Memory B cell (primary cell): Measurements from ENCODE around the gene ZNF276.
"Not testable (repeated sequence)": the region's sequence is repeated elsewhere in the genome, so short reads cannot be mapped to it uniquely, and the experiment has no call there.

Experiments
- ATAC-seq: fragments of 150-1000 bp; cut with Tn5 transposase; 2 replicates; pipeline ENCODE4 v1.10.0; 2021; ENCODE audit warnings: low read depth, mild to moderate bottlenecking, moderate library complexity
- DNase-seq, 2 donors: peaks; one replicate each; pipeline ENCODE4 v3.0.0; 2022; ENCODE audit warnings: low spot score in 2 of 2
- H3K27ac Mint-ChIP-seq: one replicate; pipeline ENCODE4 v1.8.0; 2022; ENCODE audit warnings: mild to moderate bottlenecking, moderate library complexity, mixed read lengths
- H3K27me3 Mint-ChIP-seq: one replicate; pipeline ENCODE4 v1.8.0; 2022; ENCODE audit warnings: mixed read lengths
- H3K36me3 Mint-ChIP-seq: one replicate; pipeline ENCODE4 v1.8.0; 2022; ENCODE audit warnings: mild to moderate bottlenecking, mixed read lengths
- H3K4me1 Mint-ChIP-seq: one replicate; pipeline ENCODE4 v1.8.0; 2022; ENCODE audit warnings: mixed read lengths
- H3K4me3 Mint-ChIP-seq: one replicate; pipeline ENCODE4 v1.8.0; 2022; ENCODE audit warnings: mild to moderate bottlenecking, moderate library complexity, mixed read lengths
- H3K9me3 Mint-ChIP-seq: one replicate; pipeline ENCODE4 v1.8.0; 2022; ENCODE audit warnings: mixed read lengths

ZNF276 gene

DNA sequence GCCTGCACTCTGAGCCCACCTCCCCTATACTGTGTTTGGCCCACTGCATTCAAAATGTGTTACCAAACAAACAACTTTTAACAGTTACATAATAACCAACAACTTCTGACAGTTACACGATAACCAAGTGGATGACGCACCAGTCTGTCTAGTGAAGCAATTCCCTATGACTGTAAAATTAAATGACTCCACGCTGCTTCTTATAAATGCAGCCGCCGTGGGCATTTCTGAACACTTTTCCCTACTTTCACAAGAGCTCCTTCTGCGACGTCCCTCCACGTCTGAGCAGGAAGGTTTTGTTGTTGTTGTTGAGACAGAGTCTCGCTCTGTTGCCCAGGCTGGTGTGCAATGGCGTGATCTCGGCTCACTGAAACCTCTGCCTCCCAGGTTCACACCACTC is 27.6 kb downstream of the ZNF276 start:
- no peaks in the 10 kb centered on the region for H3K27me3 Mint-ChIP-seq
- no peak for ATAC-seq
- H3K36me3 Mint-ChIP-seq: peaks cover 5% of the 10 kb centered on the region
- no peak for DNase-seq
- H3K4me1 Mint-ChIP-seq: peaks cover 4% of the 10 kb centered on the region
- H3K4me3 Mint-ChIP-seq: no peak overlapping the region
- no peaks in the 10 kb centered on the region for H3K9me3 Mint-ChIP-seq
- no peak overlapping the region for H3K27ac Mint-ChIP-seq

DNA sequence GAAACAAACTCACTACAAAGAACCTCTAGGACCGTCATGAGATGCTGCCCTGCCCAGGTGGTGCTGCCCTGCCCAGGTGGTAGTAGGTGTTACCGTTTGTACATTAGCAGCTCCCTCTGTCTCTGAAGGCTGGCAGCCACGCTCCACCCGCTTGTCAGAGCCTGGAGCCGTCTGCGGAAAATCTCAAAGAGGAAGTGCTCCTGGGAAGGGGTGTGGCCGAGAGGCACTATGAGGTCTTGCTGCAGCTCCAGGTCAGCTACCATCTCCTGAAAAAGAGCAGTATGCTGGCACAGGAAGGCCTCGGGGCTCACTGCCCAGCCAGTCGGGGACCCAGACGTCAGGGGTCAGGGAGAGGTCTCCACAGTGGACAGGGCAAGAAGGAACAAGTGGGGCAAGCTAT is 28.3 kb downstream of the ZNF276 start:
- H3K4me1 Mint-ChIP-seq: peaks cover 6% of the 10 kb centered on the region
- no peaks in the 10 kb centered on the region for H3K27me3 Mint-ChIP-seq
- no peak for DNase-seq
- no peak overlapping the region for H3K4me3 Mint-ChIP-seq
- peaks cover 5% of the 10 kb centered on the region for H3K36me3 Mint-ChIP-seq
- H3K9me3 Mint-ChIP-seq: no peaks in the 10 kb centered on the region
- ATAC-seq: peak; percentile 64
- peak overlapping the region; percentile 30 for H3K27ac Mint-ChIP-seq

DNA sequence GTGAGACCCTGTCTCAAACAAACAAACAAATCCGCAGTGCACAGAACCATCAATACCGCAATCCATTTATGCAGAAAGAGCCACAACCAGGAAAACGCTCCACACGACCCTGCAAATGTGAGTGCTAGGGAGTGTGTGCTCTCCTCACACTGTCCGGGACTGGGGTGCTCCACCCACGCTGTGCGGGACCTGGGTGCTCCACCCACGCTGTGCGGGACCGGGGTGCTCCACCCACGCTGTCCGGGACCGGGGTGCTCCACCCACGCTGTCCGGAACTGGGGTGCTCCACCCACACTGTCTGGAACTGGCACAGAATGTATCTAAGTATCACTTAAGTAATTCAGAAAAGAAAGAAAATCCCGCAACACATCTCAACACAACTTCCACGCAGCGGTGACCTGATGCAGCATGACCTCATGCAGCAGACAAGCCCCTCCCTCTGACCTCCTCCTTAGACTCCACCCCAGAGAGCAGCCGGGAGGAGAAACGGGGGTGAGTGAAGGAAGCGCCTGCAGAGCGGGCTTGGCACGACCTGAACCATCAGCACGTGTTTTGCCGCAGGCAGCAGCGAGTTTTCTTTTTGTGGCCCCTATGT is 38.5 kb downstream of the ZNF276 start:
- H3K9me3 Mint-ChIP-seq: no peaks in the 10 kb centered on the region
- H3K4me1 Mint-ChIP-seq: peaks cover 24% of the 10 kb centered on the region
- H3K36me3 Mint-ChIP-seq: peaks cover 17% of the 10 kb centered on the region
- DNase-seq: no peak
- ATAC-seq: no peak
- no peak overlapping the region for H3K27ac Mint-ChIP-seq
- no peaks in the 10 kb centered on the region for H3K27me3 Mint-ChIP-seq
- no peak overlapping the region for H3K4me3 Mint-ChIP-seq

DNA sequence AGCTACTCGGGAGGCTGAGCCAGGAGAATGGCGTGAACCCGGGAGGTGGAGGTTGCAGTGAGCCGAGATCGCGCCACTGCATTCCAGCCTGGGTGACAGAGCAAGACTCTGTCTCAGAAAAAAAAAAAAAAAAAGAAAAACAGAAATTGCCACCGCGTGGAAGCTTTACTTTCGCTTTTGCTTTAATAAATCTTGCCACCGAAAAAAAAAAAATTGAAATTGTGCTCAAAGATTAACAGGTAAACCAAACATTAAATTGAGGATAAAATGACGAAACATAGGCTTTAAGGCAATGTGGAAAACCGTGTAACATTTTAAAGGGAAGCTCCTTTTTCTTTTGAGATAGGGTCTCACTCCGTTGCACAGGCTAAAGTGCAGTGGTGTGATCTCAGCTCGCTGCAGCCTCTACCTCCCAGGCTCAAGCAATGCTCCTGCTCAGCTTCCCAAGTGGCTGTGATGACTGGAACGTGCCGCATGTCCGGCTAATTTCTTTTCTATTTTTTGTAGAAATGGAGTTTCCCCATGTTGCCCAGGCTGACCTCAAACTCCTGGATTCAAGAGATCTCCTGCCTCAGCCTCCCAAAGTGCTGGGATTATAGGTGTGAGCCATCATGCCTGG is 40.1 kb downstream of the ZNF276 start:
- Mint-ChIP-seq H3K4me3 (peak overlapping the region; percentile 83), H3K27ac (peak overlapping the region; percentile 71), H3K4me1 (peaks cover 29% of the 10 kb centered on the region), H3K36me3 (peaks cover 13% of the 10 kb centered on the region), H3K27me3 (no peaks in the 10 kb centered on the region), H3K9me3 (no peaks in the 10 kb centered on the region)
- DNase-seq: no peak
- no peak for ATAC-seq

DNA sequence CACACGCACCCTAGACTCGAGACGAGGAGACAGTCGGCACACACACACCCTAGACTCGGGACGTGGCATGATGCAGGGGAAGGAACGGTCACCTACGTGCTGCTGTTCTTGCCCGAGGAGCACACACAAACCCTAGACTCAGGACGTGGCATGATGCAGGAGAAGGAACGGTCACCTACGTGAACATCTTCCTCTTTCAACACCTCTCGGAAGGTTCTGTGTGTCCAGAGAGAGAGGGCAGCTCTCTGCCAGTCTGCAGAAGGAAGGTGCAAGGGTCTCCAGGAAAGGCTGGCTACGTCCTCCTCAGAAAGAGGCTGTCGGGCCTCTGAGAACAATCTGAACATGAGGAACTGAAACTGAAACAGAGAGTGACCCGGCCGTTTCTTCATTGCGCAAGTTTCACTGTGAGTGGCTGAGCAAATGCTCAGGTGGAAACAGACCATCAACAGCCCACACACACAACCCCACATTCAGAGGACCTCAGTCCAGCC is 43.4 kb downstream of the ZNF276 start:
- peak; percentile 56 to 58 for DNase-seq

DNA sequence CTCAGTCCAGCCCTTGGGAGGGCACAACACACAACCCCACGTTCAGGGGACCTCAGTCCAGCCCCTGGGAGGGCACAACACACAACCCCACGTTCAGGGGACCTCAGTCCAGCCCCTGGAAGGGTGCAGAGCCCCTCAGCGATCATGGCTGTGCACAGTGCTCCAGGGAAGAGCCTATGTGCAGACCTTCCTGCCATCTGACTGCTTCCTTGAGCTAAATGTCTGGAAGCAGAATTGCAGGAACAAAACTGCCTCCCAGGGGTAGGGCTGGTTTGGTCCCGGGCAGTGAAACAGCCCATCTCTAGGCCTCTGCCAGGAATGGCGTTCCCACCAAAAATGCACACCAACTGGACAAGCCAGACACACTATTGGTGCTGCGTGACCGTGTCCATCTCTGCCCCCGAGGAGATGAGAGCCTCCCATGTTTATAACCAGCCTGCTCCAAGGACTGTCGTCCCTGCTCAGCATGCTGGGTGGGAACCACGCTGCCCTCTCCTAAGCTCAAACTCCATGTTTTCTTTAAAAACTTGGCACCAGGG is 44.0 kb downstream of the ZNF276 start:
- H3K4me1 Mint-ChIP-seq: peaks cover 26% of the 10 kb centered on the region
- H3K27me3 Mint-ChIP-seq: no peaks in the 10 kb centered on the region
- H3K36me3 Mint-ChIP-seq: peaks cover 5% of the 10 kb centered on the region
- peak overlapping the region; percentile 98 for H3K4me3 Mint-ChIP-seq
- no peaks in the 10 kb centered on the region for H3K9me3 Mint-ChIP-seq
- no peak for DNase-seq
- H3K27ac Mint-ChIP-seq: peak overlapping the region; percentile 97
- no peak for ATAC-seq

More for the DNA sequence above, 43.4 kb downstream of the ZNF276 start:
- H3K27me3 Mint-ChIP-seq: no peaks in the 10 kb centered on the region
- peak overlapping the region; percentile 98 for H3K4me3 Mint-ChIP-seq
- H3K9me3 Mint-ChIP-seq: no peaks in the 10 kb centered on the region
- H3K4me1 Mint-ChIP-seq: peaks cover 29% of the 10 kb centered on the region
- peak overlapping the region; percentile 97 for H3K27ac Mint-ChIP-seq
- peak; percentile 95 for ATAC-seq
- H3K36me3 Mint-ChIP-seq: peaks cover 5% of the 10 kb centered on the region

DNA sequence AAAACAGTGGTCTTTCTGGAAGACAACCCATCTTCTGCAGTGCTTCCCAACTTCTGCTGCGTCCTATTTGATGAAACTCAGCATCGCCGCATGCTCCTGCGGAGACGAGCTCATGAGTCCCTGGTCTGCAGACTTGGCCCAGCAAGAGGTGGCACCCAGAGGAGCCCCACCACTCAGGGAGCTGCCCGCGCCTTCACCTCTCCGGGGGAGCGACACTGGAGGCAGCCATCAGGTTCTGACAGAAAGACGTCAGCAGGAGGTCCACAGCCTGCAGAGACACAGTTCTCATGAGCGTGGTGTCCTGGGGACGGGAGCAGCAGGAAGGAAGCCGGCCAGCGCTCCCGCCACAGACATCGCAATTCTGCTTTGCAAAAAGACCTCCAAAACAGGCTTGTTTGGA is 49.0 kb downstream of the ZNF276 start:
- Mint-ChIP-seq H3K4me1 (peaks cover under 1% of the 10 kb centered on the region), H3K4me3 (no peak overlapping the region)
- no peak for ATAC-seq

DNA sequence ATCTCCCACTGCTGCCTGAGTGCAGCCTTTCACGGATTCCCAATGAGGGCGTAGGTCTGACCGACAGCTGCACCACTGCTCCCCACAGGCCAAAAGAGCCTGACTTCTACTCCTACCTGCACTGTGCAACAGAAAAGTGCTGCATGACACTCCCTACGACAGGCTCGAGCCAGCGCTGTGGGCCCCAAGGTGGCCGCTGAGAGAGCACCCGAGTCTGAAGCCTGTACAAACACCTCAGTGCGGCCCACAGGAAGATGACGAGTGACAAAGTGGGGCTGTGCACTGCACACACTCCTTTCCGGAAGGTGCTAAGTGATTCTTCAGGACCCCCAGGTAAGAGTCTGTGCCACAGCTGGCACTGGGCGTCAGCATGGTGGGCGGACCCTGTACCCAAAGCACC is 53.9 kb downstream of the ZNF276 start:
- Mint-ChIP-seq H3K36me3 (no peaks in the 10 kb centered on the region), H3K27ac (no peak overlapping the region), H3K4me1 (no peaks in the 10 kb centered on the region), H3K4me3 (no peak overlapping the region), H3K9me3 (no peaks in the 10 kb centered on the region), H3K27me3 (no peaks in the 10 kb centered on the region)
- no peak for DNase-seq
- ATAC-seq: no peak

More for the DNA sequence above, 49.0 kb downstream of the ZNF276 start:
- H3K9me3 Mint-ChIP-seq: no peaks in the 10 kb centered on the region
- H3K27me3 Mint-ChIP-seq: no peaks in the 10 kb centered on the region
- DNase-seq: no peak
- no peak overlapping the region for H3K27ac Mint-ChIP-seq
- no peaks in the 10 kb centered on the region for H3K36me3 Mint-ChIP-seq

DNA sequence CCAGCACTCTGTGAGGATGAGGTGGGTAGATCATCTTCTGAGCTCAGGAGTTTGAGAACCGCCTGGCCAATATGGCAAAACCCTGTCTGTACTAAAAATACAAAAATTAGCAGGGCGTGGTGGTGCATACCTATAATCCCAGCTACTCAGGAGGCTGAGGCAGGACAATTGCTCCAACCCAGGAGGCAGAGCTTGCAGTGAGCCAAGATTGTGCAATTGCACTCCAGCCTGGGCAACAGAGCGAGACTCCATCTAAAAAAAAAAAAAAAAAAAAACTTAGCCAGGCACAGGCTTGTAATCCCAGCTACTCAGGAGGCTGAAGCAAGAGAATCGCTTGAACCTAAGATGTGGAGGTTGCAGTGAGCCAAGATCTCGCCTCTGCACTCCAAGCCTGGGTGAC is 56.9 kb downstream of the ZNF276 start:
- not testable (repeated sequence) for H3K36me3 Mint-ChIP-seq, DNase-seq, ATAC-seq, H3K4me3 Mint-ChIP-seq, H3K27ac Mint-ChIP-seq, H3K27me3 Mint-ChIP-seq, H3K9me3 Mint-ChIP-seq, H3K4me1 Mint-ChIP-seq

DNA sequence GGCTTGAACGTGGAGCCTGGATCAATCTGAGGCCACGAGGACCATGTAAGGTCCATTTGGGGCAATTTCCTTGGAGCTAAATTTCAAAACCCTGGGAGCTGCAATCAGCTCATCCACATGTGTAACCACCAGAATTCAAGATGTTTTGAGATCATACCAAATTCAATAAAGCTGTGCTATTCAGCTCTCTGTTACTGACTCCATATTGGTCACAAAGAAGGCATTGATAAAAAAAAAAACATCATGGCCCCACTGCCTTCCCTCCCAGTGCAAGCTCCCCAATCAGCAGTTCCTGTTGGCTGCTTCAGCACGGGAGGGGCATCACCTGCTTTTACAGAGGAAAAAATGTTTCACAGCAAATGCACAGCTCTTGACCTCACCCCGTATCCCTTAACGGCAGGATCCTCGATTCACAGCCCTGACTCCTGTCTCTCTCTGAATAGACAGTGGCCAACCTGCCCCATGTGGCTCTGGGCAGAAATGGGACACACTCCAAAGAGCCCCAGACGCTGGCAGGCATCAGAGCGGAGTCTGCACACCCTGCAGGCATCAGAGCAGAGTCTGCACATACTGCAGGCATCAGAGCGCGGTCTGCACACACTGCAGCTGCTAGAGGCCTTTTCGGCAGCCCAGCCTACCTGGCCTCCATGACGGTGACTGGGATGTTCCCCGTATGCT is 58.0 kb downstream of the ZNF276 start:
- Mint-ChIP-seq H3K36me3 (no peaks in the 10 kb centered on the region), H3K9me3 (no peaks in the 10 kb centered on the region), H3K4me1 (no peaks in the 10 kb centered on the region), H3K27ac (no peak overlapping the region), H3K4me3 (no peak overlapping the region), H3K27me3 (no peaks in the 10 kb centered on the region)
- no peak for DNase-seq
- no peak for ATAC-seq

DNA sequence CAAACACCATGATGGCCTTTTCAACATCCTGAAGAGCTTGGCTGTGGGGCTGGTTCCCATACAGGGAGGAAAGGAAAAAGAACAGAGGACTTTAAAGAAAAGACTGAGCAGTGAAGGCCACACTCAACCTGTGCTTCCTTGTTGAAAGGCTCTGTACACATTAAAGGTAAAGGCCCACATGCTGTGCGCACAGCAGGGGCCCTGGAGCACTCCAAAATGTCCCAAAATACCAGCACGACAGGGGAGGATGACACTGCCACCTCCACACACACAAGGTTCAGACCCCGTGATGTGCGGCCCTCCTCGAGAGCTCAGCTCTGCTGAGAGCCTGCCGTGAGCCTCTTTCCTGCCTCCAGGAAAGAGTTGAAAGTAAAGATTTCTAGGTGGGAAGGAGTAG is 58.6 kb downstream of the ZNF276 start:
- Mint-ChIP-seq H3K4me1 (no peaks in the 10 kb centered on the region), H3K27ac (no peak overlapping the region), H3K9me3 (no peaks in the 10 kb centered on the region), H3K4me3 (no peak overlapping the region), H3K27me3 (no peaks in the 10 kb centered on the region), H3K36me3 (no peaks in the 10 kb centered on the region)
- no peak for DNase-seq
- ATAC-seq: no peak

DNA sequence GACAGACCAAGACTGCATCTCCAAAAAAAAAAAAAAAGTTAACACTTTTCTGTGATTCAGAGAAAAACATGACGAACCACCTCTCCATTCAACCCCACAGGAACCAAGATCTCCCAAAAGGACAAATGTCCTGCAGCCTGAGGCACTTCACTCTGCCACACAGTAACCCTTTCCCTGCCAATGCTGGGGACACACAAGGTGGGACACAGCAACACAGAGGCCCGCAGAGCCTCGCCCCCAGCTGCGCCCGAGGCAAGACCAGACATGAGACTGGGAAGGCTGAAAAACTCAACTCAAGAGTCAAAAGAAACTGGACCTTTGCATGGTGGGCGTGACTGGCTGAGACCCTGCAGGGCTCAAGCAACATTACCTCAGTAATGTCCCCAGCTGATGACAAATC is 61.2 kb downstream of the ZNF276 start:
- H3K9me3 Mint-ChIP-seq: no peaks in the 10 kb centered on the region
- H3K4me3 Mint-ChIP-seq: no peak overlapping the region
- H3K27ac Mint-ChIP-seq: no peak overlapping the region
- H3K36me3 Mint-ChIP-seq: no peaks in the 10 kb centered on the region
- DNase-seq (no peak), ATAC-seq (no peak)
- H3K27me3 Mint-ChIP-seq: no peaks in the 10 kb centered on the region
- no peaks in the 10 kb centered on the region for H3K4me1 Mint-ChIP-seq

DNA sequence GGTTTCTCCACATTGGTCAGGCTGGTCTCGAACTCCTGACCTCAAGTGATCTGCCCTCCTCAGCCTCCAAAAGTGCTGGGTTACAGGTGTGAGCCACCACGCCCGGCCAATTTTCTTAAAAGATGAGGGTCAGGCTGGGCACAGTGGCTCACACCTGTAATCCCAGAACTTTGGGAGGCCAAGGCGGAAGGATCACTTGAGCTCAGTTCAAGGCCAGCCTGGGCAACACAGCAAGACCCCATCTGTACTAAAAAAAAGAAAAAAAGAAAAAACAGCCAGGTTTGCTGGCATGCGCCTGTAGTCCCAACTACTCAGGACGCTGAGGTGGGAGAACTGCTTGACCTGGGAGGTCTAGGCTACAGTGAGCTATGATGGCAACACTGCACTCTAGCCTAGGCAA is 62.6 kb downstream of the ZNF276 start:
- H3K27ac Mint-ChIP-seq, H3K27me3 Mint-ChIP-seq, DNase-seq, H3K9me3 Mint-ChIP-seq, H3K4me3 Mint-ChIP-seq, H3K36me3 Mint-ChIP-seq, H3K4me1 Mint-ChIP-seq, ATAC-seq: not testable (repeated sequence)

DNA sequence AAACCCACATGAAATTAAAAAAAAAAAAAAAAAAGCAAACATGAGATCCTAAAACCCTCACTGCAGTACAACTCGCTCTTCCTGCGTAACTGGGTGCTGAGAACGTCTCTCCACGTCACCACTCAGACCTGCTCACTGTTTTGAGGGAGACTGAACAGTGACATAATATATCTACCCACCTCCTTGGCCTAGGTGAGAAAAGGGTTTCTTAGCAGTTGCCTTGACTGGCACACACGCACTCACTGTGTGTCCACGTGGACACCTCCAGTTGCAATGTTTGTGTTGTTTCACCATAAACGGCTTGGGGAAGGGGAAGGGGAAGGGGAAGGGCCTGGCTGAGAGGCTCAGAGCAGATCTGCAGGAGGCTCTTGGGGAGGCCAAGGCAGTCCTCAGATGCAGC is 63.1 kb downstream of the ZNF276 start:
- Mint-ChIP-seq H3K36me3 (no peaks in the 10 kb centered on the region), H3K4me3 (no peak overlapping the region), H3K4me1 (no peaks in the 10 kb centered on the region), H3K27ac (no peak overlapping the region), H3K27me3 (no peaks in the 10 kb centered on the region), H3K9me3 (no peaks in the 10 kb centered on the region)
- no peak for DNase-seq
- no peak for ATAC-seq
